ENCODE measurements around the gene CCDC91.

The CCDC91 gene

DNA sequence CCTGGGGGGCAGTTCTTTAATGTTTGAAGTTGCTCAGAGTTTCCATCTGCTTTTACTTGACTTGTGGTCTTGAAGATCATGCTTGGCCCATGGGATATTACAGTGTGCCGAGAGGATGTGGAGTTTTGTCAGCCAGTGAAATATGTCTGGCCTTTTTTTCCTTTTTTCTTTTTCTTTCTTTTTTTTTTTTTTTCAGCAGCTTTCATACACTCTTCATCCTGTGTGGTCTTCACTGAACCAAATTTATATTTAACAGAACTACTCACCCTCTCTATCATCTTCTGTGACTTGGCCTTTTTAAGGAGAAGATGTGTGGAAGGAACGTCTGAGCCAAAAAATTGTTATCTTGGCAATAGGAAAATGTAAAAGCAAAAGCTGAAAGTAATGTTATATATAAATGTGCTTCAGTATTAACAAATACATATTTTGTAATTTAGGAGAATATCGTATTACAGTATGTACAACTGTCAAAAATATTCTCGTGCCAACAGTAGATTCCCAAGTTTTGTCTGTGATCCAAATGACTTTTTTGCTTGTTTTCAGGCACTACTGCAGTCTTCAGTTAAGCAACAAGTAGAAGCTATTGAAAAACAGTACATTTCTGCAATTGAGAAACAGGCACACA lies 200.6 kb downstream of the CCDC91 start:
- TF ChIP-seq FOXP2 (optimal IDR thresholded peaks at IDR 0.05; ENCODE audit: control extremely low read depth, extremely low read length, insufficient read depth): no peak
- TF ChIP-seq POLR2AphosphoS5 (IDR thresholded peaks at IDR 0.05; ENCODE audit: borderline replicate concordance, low read depth, low read length): no peak
- TF ChIP-seq EZH2 (IDR thresholded peaks at IDR 0.05): no peak
- Histone ChIP-seq H3K9ac (ENCODE audit: insufficient read length) (no peak overlapping the region), H3K36me3 (ENCODE audit: insufficient read depth, low read length) (no peaks in the 10 kb centered on the region), H3K27ac (no peak overlapping the region), H3K9me3 (ENCODE audit: low read depth, low read length) (no peaks in the 10 kb centered on the region), H3K4me3 (no peak overlapping the region)
- DNase-seq (ENCODE audit: low read depth, low spot score): no peak

DNA sequence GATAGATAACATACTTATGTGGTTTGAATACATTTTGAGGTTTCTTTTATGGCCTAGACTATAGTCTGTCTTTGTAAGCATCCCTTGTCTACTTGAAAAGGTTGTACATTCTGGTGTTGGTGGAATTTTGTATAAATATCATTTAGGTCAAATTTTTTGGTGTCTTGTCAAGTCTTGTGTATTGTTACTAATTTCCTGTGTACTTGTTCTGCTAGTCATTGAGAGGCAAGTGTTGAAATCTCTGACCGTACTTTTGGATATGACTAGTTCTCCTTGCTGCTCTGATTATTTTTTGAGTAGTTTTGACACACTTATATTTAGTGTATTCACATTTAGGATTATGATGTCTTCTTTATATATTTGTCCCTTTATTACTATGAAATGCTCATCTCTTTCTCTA lies 219.6 kb downstream of the CCDC91 start:
- Histone ChIP-seq H3K27ac (no peak overlapping the region), H3K4me3 (no peak overlapping the region), H3K9me3 (ENCODE audit: low read depth, low read length) (no peaks in the 10 kb centered on the region), H3K36me3 (ENCODE audit: insufficient read depth, low read length) (peaks cover 4% of the 10 kb centered on the region; the same call in 1 of the 2 replicates), H3K9ac (ENCODE audit: insufficient read length) (no peak overlapping the region)
- TF ChIP-seq POLR2AphosphoS5 (IDR thresholded peaks at IDR 0.05; ENCODE audit: borderline replicate concordance, low read depth, low read length) (no peak), FOXP2 (optimal IDR thresholded peaks at IDR 0.05; ENCODE audit: control extremely low read depth, extremely low read length, insufficient read depth) (no peak)
- no peak for DNase-seq (ENCODE audit: low read depth, low spot score)

DNA sequence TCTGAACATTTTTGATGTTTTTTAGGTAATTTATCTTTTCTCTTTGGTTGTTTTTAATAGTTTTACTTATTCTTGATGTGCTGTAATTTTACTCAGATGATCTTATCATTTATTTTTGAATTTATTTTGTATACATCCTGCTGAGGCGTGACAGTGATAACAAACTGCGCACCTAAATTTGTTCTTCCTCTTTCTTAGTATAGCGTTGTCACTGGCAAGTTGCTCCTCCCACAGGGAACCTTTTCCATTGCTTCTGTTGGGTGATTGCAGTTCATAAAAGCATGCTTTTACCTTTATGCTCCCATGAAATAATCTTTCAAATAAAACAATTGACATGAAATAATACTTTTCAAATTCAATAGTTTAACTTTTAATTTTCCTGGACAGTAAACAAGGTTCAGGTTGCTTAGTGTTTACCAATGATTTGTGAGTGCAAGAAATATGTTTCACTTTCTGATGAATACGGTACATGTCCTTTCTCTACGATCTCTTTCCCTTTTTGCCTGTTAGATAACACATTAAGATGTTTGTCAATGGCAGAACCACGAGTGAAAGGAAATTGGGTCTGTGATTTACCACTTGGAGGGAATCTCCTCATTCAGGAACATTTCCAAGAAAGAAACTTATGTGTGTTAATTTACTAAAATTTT lies 223.3 kb downstream of the CCDC91 start:
- TF ChIP-seq FOXP2 (optimal IDR thresholded peaks at IDR 0.05; ENCODE audit: control extremely low read depth, extremely low read length, insufficient read depth) (no peak), POLR2AphosphoS5 (IDR thresholded peaks at IDR 0.05; ENCODE audit: borderline replicate concordance, low read depth, low read length) (no peak), EZH2 (IDR thresholded peaks at IDR 0.05) (no peak)
- no peak overlapping the region for H3K4me3 ChIP-seq
- no peak for DNase-seq (ENCODE audit: low read depth, low spot score)
- H3K27ac ChIP-seq: no peak overlapping the region
- no peak overlapping the region for H3K9ac ChIP-seq (ENCODE audit: insufficient read length)
- H3K36me3 ChIP-seq (ENCODE audit: insufficient read depth, low read length): peaks cover 4% of the 10 kb centered on the region; the same call in 1 of the 2 replicates
- no peaks in the 10 kb centered on the region for H3K9me3 ChIP-seq (ENCODE audit: low read depth, low read length)

DNA sequence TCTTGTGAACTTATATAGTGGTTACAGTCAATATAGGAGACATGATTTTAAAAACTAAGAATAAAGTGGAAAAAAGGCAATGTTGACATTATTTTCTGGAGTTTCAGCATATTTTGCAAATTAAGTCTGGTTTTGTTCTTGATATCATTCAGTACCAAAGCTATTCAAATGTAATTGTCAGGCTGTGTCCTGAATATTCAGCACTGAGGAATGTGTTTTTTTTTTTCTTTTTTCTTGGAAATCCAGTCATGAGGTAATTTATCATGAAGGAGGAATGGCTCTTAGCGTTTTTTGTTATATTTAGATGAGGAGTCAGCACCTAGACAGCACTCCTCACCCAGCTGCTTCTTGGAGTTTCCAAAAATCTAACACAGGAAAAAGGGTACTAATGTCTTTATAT lies 225.5 kb downstream of the CCDC91 start:
- H3K9ac ChIP-seq (ENCODE audit: insufficient read length): no peak overlapping the region
- H3K27ac ChIP-seq: no peak overlapping the region
- no peaks in the 10 kb centered on the region for H3K9me3 ChIP-seq (ENCODE audit: low read depth, low read length)
- no peak for TF ChIP-seq FOXP2 (optimal IDR thresholded peaks at IDR 0.05; ENCODE audit: control extremely low read depth, extremely low read length, insufficient read depth)
- TF ChIP-seq POLR2AphosphoS5 (IDR thresholded peaks at IDR 0.05; ENCODE audit: borderline replicate concordance, low read depth, low read length): no peak
- no peak for TF ChIP-seq EZH2 (IDR thresholded peaks at IDR 0.05)
- H3K36me3 ChIP-seq (ENCODE audit: insufficient read depth, low read length): peaks cover 4% of the 10 kb centered on the region; the same call in 1 of the 2 replicates
- no peak for DNase-seq (ENCODE audit: low read depth, low spot score)
- H3K4me3 ChIP-seq: no peak overlapping the region

DNA sequence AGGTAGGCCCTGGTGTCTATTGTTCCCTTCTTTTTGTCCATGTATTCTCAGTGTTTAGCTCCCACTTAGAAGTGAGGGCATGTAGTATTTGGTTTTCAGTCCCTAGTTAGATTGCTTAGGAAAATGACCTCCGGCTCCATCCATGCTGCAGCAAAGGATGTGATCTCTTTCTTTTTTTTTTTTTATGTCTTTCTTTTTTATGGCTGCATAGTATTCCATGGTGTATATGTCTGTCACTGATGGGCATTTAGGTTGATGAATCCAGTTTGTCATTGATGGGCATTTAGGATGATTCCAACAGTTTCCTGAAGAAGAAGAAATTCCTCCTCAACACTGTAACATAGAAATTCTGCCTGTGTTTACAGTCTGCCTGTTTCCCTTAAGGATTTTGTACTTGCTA lies 231.1 kb downstream of the CCDC91 start:
- H3K27ac ChIP-seq: no peak overlapping the region
- TF ChIP-seq FOXP2 (optimal IDR thresholded peaks at IDR 0.05; ENCODE audit: control extremely low read depth, extremely low read length, insufficient read depth) (no peak), POLR2AphosphoS5 (IDR thresholded peaks at IDR 0.05; ENCODE audit: borderline replicate concordance, low read depth, low read length) (no peak), EZH2 (IDR thresholded peaks at IDR 0.05) (no peak)
- H3K9ac ChIP-seq (ENCODE audit: insufficient read length): no peak overlapping the region
- no peak overlapping the region for H3K4me3 ChIP-seq
- no peaks in the 10 kb centered on the region for H3K9me3 ChIP-seq (ENCODE audit: low read depth, low read length)
- no peaks in the 10 kb centered on the region for H3K36me3 ChIP-seq (ENCODE audit: insufficient read depth, low read length)
- no peak for DNase-seq (ENCODE audit: low read depth, low spot score)

DNA sequence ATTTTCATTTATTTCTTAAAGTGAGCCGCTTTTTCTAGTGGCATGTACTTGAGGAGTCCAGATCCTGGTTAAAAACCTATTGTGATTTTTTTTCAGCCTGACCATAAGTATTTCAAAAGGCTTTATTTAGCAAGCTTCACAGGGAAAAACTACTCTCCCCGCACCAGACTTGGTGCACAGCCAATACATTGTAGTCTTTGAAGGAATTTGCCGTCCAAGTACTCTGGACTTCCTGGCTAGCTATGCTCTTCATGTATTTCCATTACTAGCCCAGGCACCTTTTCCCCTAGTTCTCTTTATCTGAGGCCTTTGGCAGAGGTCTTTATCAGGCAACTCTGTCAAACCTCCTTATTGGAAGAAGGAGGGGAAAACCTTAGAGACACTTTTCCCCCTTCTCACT lies 234.7 kb downstream of the CCDC91 start:
- no peak overlapping the region for H3K27ac ChIP-seq
- no peaks in the 10 kb centered on the region for H3K36me3 ChIP-seq (ENCODE audit: insufficient read depth, low read length)
- no peaks in the 10 kb centered on the region for H3K9me3 ChIP-seq (ENCODE audit: low read depth, low read length)
- no peak overlapping the region for H3K9ac ChIP-seq (ENCODE audit: insufficient read length)
- no peak for DNase-seq (ENCODE audit: low read depth, low spot score)
- H3K4me3 ChIP-seq: no peak overlapping the region
- TF ChIP-seq EZH2 (IDR thresholded peaks at IDR 0.05): no peak
- TF ChIP-seq POLR2AphosphoS5 (IDR thresholded peaks at IDR 0.05; ENCODE audit: borderline replicate concordance, low read depth, low read length): no peak
- TF ChIP-seq FOXP2 (optimal IDR thresholded peaks at IDR 0.05; ENCODE audit: control extremely low read depth, extremely low read length, insufficient read depth): no peak

DNA sequence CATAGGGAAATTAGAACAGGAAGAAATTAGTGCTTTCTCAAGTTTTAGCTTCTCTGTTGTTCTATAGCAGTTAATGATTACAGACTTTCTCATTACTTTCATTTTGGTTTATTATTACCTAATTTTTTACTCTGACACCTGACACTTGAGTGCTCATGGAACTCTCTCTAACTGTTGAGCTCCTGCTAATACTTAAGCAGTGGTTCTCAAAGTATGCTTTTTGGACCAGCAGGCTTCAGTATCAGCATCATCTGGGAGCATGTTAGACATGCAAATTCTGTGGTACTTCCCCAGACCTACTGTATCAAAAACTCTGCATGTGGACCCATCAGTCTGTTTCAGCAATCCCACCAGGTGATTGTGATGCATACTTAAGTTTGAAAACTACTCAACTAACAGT lies 235.3 kb downstream of the CCDC91 start:
- TF ChIP-seq POLR2AphosphoS5 (IDR thresholded peaks at IDR 0.05; ENCODE audit: borderline replicate concordance, low read depth, low read length) (no peak), EZH2 (IDR thresholded peaks at IDR 0.05) (no peak), FOXP2 (optimal IDR thresholded peaks at IDR 0.05; ENCODE audit: control extremely low read depth, extremely low read length, insufficient read depth) (no peak)
- H3K4me3 ChIP-seq: no peak overlapping the region
- H3K9me3 ChIP-seq (ENCODE audit: low read depth, low read length): no peaks in the 10 kb centered on the region
- H3K36me3 ChIP-seq (ENCODE audit: insufficient read depth, low read length): no peaks in the 10 kb centered on the region
- no peak overlapping the region for H3K9ac ChIP-seq (ENCODE audit: insufficient read length)
- H3K27ac ChIP-seq: no peak overlapping the region
- DNase-seq (ENCODE audit: low read depth, low spot score): no peak

DNA sequence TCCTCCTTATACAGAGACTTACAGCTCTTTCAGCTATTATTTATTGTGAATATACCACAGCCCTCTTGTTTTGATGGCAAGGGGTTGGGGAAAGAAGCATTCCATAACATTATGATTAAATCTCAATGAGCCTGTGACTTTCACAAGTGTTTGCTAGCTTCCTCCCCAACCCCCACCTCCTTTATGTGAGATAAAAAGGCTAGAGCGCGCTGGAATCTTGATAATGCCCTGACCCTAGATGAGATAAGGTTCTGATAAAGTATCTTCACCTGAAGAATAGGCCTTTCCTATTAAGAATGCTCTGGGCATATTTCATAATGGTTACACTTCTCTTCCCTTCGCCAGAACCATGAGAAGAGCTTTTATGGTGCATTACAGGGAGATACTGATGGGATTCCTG lies 236.8 kb downstream of the CCDC91 start:
- TF ChIP-seq POLR2AphosphoS5 (IDR thresholded peaks at IDR 0.05; ENCODE audit: borderline replicate concordance, low read depth, low read length): no peak
- TF ChIP-seq FOXP2 (optimal IDR thresholded peaks at IDR 0.05; ENCODE audit: control extremely low read depth, extremely low read length, insufficient read depth): no peak
- TF ChIP-seq EZH2 (IDR thresholded peaks at IDR 0.05): no peak
- Histone ChIP-seq H3K9me3 (ENCODE audit: low read depth, low read length) (no peaks in the 10 kb centered on the region), H3K27ac (no peak overlapping the region), H3K36me3 (ENCODE audit: insufficient read depth, low read length) (no peaks in the 10 kb centered on the region), H3K9ac (ENCODE audit: insufficient read length) (no peak overlapping the region), H3K4me3 (no peak overlapping the region)
- no peak for DNase-seq (ENCODE audit: low read depth, low spot score)
